ENCODE data around the gene CDH2.
"Not testable (repeated sequence)": the region's sequence is repeated elsewhere in the genome, so short reads cannot be mapped to it uniquely, and the experiment has no call there.

Gene CDH2

GRCh38 chr18:27976806-27977408 is 200.0 kb downstream of the CDH2 start:
- no peak for DNase-seq

- no peak for DNase-seq
These were observed 206.6 kb downstream of the CDH2 start for GRCh38 chr18:27970321-27970720.

GRCh38 chr18:27969206-27969605 is 207.7 kb downstream of the CDH2 start:
- no peak for DNase-seq

GRCh38 chr18:27967913-27968824 is 208.8 kb downstream of the CDH2 start:
- no peak for DNase-seq

GRCh38 chr18:27966881-27967280 is 210.0 kb downstream of the CDH2 start:
- no peak for DNase-seq

GRCh38 chr18:27964811-27965210 is 212.1 kb downstream of the CDH2 start:
- DNase-seq: no peak

GRCh38 chr18:27959101-27959500 is 217.8 kb downstream of the CDH2 start:
- DNase-seq: no peak

GRCh38 chr18:27956001-27956640 is 220.8 kb downstream of the CDH2 start:
- DNase-seq: no peak

GRCh38 chr18:27954226-27954625 is 222.7 kb downstream of the CDH2 start:
- DNase-seq: no peak

- DNase-seq: no peak
These were observed 224.2 kb downstream of the CDH2 start for GRCh38 chr18:27952741-27953140.

GRCh38 chr18:27950648-27951228 is 226.2 kb downstream of the CDH2 start:
- no peak for DNase-seq

GRCh38 chr18:27948986-27949385 is 227.9 kb downstream of the CDH2 start:
- no peak for DNase-seq

GRCh38 chr18:27942706-27943105 is 234.2 kb downstream of the CDH2 start:
- no peak for DNase-seq

- DNase-seq: no peak
These were observed 245.4 kb downstream of the CDH2 start for GRCh38 chr18:27931535-27931934.

GRCh38 chr18:27922780-27923179 is 254.2 kb downstream of the CDH2 start:
- DNase-seq: no peak

- no peak for DNase-seq
These were observed 254.8 kb downstream of the CDH2 start for GRCh38 chr18:27921904-27922751.

GRCh38 chr18:27921392-27921791 is 255.5 kb downstream of the CDH2 start:
- DNase-seq: no peak

GRCh38 chr18:27920836-27921235 is 256.1 kb downstream of the CDH2 start:
- no peak for DNase-seq

- not testable (repeated sequence) for DNase-seq
These were observed 270.7 kb downstream of the CDH2 start for GRCh38 chr18:27906189-27906588.

- no peak for DNase-seq
These were observed 273.0 kb downstream of the CDH2 start for GRCh38 chr18:27903906-27904305.

- DNase-seq: no peak
These were observed 275.3 kb downstream of the CDH2 start for GRCh38 chr18:27901424-27902226.
